Cerebellar nuclear complex (tissue), 1 donor: ENCODE measurements around the gene DCTPP1.
"Not testable (repeated sequence)": the region's sequence is repeated elsewhere in the genome, so short reads cannot be mapped to it uniquely, and the experiment has no call there.

Experiments
- DNase-seq, 2 experiments: peaks; one replicate each; lab custom pipeline; 2025; lab: John Stamatoyannopoulos, UW

Gene DCTPP1

DNA sequence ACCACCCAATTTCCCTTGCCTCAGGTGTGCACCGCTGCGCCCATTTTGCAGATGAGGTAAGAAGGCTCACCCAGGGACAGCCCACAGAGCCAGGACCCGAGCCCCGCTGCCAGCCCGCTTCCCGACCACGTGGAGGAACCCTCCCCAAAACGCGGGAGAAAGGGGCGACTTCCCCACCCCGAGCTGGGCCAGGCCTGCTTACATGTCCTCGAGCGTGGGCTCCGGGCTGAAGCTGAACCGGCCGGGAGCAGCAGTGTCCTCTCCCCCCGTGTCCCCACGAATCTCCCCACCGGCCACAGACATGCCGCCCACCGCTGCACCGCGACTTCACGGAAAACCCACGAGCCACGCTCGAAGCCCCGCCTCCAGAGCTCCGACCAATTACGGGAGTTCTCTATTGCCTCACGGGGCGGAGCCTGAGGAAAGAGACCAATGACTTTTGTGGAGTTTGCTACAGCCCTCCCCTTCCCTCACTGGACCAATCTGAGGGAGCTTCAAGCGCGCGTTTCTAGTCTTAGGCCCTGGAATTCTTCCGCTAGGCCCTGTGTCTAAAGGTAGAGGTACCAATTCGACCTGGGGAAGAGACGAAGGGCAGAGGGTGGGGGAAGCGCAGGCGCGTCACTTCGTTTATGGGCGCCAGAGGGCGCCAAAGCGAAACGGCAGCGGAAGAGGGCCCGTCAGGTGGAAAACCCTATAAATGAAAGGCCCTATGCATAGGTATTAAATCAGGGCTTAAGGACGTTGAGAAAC lies at the start of gene DCTPP1:
Gene DCTPP1 (minus strand): TSS at position 353 of the 750 bp plus-strand sequence. CDS start 50 bp downstream, at position 303.
- DNase-seq: peak; percentile 97

DNA sequence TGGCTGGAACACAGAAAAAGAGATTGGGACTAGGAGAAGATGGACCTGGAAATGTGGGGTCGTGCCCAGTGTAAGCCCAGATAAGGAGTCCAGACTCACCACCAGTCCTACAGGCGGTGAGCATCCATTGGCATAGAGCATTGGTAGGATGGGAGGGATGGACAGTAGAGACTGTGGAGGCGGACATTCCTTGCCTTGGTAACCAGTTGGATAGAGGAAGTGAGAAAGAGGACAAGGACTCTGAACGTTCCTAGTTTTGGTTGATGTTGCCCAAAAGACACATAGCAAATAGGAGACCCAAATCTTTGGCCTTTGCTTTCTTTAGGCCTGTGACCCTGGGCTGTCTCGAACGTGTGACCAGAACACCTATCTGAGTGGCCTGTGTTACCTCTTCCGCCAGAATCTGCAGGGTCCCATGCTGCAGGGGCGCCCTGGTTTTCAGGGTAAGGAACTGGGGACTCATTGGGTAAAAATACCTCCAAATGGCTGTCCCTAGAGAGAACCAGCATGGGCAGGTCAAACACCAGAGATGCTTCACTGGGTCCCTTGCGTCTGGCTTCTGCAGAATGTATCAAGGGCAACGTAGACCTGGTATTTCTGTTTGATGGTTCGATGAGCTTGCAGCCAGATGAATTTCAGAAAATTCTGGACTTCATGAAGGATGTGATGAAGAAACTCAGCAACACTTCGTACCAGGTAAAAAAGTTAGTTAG lies 49.1 kb upstream of the DCTPP1 start:
- DNase-seq: no peak

DNA sequence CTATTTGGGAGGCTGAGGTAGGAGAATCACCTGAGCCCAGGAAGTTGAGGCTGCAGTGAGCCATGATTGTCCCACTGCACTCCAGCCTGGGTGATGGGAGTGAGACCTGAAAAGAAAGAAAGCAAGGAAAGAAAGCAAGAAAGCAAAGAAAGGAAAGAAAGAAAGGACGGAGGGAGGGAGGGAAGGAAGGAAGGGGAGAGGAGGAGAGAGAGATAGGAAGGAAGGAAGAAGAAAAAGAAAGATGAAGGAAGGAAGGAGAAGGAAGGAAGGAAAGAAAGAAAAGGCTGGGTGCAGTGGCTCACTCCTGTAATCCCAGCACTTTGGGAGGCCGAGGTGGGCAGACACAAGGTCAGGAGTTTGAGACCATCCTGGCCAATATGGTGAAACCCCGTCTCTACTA lies 47.9 kb upstream of the DCTPP1 start:
- DNase-seq: not testable (repeated sequence)

DNA sequence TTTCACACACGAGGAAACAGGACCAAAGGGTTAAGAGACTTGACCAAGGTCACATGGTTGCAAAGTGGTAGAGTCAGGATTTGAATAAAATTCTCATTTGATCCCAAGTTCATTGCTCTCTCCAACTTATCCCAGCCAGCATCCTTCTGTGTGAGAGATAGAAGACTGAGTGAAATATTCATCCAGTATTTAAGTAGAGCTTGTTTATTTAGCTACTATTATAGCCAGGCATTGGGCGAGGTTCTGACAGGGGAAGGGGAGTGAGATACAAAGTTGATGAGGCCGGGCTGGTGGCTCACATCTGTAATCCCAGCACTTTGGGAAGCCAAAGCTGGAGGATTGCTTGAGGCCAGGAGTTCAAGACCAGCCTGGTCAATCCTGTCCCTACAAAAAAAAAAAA lies 47.2 kb upstream of the DCTPP1 start:
- DNase-seq: no peak

DNA sequence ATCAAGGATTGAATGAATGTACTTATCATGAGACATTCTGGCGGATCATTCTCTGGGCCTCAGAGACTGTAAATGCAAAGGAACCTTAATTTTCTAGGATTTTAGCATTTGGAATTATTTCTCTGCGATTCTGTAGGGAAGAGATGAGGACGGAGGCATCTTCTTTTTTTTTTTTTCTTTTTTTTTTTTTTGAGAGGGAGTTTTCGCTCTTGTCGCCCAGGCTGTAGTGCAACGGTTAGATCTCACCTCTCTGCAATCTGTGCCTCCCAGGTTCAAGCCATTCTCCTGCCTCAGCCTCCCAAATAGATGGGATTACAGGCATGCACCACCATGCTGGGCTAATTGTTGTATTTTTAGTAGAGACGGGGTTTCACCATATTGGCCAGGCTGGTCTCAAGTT lies 44.9 kb upstream of the DCTPP1 start:
- no peak for DNase-seq

DNA sequence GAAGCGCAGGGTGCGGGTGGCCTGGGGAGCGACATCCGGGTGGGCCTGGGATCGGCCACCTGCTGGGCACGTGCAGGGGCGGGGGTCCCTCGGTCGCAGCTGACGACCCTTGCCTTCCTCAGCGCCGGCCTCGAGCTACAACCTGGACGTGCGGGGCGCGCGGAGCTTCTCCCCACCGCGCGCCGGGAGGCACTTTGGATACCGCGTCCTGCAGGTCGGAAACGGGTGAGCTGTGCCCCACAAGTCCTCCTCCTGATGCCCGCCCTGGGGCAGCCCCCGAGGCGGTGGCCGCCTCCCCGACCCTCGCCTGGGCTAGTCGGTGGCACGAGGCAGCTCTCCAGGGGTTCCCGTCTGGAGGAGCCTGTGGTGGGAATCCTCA lies 44.2 kb upstream of the DCTPP1 start:
- DNase-seq: no peak

DNA sequence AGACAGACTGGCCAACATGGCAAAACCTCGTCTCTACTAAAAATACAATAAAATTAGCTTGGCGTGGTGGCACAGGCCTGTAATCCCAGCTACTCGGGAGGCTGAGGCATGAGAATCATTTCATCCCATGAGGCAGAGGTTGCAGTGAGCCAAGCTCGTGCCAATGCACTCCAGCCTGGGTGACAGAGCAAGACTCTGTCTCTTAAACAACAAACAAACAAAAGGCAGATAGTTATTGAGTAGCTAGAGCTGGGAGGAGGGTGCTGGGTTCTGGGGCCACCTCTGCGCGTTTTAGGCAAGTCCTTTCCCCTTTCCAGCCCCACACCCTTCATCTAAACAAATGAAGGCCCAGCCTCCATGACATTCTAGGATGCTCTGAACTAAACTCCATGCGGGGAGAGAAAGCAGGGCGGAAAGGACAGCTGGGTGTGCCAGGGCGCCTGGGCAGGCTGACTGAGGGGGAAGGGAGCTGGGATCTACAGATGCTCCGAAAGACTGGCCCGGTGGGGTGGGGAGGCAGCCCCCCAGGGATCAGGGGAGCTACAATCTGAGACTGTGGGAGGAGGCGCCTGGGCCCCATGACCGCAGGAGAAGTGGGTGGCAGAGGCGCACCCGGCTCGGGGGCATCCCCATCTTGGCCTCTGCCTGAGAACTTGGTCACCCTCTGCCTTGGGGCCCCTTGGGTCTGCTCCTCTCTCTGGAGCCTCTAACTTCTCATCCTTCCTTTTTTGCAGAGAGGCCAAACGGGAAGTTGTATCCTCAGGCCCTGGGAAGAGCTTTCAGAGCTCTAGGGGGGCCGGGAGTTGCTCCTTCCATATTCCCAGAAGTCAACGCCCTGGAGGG lies 43.6 kb upstream of the DCTPP1 start:
- no peak for DNase-seq

DNA sequence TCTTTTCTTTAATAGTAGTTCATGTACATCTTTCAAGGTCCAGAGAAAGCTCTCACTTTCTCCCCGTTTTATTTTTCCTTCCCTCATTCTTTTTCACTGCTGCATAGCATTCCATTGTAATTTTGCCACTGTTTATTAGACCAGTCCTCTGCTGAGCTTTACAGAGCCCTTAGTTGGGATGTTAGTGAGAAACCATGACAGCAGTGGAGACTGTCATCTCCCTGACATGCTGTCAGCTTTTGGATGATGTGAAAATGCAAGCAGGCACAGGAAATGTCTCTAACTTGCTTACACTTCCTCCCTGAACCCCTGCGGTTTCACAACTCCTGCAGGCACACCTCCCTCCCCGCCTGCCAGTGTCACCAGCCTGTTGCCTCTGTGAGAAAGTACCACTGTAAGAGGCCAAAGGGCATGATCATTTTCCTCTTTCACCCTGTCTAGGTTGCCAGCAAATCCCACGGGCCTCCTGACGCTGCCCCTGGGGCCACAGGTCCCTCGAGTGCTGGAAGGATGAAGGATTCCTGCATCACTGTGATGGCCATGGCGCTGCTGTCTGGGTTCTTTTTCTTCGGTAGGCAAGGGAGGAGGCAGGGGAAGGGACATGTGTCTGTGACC lies 42.6 kb upstream of the DCTPP1 start, which contains the start of gene ITGAL:
Gene ITGAL (plus strand): TSS at position 415 of the 615 bp plus-strand sequence. CDS start 96 bp downstream, at position 511.
- DNase-seq: no peak

DNA sequence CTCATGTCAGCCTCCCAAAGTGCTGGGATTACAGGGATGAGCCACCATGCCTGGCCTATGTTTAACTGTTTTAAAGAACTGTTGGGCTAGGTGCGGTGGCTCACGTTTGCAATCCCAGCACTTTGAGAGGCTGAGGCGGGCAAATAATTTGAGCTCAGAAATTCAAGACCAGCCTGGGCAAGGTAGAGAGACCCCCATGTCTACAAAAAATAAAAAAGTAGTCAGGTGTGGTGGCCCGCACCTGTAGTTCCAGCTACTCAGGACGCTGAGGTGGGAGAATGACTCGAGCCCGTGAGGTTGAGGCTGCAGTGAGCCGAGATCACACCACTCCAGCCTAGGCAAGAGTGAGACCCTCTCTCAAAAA lies 40.8 kb upstream of the DCTPP1 start:
- no peak for DNase-seq

DNA sequence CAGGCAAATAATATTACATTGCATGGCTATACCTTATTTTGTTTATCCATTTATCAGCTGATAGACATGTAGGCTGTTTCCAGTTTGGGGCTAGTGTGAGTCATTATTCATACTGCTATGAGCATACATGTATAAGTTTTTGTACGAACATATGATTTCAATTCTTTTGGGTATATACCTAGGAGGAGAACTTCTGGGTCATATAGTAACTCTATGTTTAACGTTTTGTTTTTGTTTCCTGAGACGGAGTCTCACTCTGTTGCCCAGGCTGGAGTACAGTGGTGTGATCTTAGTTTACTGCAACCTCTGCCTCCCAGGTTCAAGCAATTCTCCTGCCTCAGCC lies 40.3 kb upstream of the DCTPP1 start:
- DNase-seq: no peak

DNA sequence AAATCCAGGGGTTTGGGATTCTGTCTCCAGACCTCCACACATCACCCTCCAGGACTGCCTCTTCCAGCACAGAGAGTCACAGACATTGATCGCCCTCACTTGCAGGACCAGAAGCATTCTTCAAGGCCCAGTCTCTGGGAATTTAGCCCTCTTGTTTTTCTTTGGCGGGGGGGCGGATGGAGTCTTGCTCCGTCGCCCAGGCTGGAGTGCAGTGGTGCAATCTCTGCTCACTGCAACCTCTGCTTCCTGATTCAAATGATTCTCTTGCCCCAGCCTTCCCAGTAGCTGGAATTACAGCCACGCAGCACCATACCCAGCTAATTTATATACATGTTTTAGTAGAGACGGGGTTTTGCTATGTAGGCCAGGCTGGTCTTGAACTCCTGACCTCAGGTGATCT lies 34.2 kb upstream of the DCTPP1 start:
- no peak for DNase-seq

DNA sequence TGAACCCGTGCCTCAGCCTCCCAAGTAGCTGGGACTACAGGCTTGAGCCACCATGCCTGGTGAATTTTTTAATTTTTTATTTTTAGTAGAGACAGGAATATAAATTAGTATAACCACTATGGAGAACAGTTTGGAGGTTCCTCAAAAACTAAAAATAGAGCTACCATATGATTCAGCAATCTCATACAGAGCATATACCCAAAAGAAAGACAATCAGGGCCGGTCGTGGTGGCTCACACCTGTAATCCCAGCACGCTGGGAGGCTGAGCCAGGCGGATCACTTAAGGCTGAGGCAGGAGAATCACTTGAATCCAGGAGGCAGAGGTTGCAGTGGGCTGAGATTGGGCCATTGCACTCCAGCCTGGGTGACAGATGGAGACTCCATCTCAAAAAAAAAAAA lies 31.6 kb upstream of the DCTPP1 start:
- not testable (repeated sequence) for DNase-seq

DNA sequence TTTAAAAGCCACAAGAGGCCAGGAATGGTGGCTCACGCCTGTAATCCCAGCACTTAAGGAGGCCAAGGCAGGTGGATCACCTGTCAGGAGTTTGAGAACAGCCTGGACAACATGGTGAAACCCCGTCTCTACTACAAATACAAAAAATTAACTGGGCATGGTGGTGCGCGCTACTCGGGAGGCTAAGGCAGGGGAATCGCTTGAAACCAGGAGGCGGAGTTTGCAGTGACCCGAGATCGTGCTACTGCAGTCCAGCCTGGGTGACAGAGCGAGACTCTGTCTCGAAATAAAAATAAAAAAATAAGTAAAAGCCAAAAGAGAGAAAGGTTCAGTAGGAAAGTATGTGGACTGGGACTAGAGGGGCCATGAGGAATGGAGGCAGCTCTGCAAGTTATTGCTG lies 29.6 kb upstream of the DCTPP1 start:
- DNase-seq: no peak

DNA sequence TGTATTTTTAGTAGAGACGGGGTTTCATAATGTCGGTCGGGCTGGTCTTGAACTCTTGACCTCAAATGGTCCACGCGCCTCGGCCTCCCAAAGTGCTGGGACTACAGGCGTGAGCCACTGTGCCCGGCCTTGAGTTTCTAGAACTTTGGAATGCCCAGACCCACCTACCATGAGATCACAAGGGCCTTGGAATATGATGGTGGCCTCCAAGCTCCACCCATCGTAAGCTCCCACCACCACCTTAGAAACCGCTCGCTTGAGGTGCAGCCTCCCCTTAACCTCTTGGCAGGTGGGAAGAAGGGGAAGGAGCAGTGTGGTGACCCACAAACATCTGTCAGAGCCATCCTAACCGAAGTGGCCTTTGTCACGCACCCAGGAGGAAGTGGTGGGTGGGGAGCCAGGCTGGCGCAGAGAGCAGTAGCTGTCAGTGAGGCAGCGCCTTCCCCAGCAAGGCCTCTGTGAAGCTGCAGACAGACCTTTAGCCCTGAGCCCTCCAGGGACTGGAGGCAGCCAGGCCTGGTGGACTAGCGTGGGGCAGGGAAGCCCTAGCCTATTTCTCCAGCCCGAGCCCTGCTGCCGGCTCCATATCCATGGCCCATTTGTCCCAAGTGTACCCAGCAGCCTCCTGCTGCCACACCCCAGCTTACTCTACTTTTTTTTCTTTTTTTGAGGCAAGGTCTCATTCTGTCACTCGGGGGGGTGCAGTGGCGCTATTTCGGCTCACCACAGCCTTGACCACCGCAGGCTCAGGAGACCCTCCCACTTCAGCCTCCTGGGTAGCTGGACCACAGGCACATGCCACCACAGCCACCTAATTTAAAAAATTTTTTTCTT lies 28.9 kb upstream of the DCTPP1 start:
- DNase-seq: no peak

DNA sequence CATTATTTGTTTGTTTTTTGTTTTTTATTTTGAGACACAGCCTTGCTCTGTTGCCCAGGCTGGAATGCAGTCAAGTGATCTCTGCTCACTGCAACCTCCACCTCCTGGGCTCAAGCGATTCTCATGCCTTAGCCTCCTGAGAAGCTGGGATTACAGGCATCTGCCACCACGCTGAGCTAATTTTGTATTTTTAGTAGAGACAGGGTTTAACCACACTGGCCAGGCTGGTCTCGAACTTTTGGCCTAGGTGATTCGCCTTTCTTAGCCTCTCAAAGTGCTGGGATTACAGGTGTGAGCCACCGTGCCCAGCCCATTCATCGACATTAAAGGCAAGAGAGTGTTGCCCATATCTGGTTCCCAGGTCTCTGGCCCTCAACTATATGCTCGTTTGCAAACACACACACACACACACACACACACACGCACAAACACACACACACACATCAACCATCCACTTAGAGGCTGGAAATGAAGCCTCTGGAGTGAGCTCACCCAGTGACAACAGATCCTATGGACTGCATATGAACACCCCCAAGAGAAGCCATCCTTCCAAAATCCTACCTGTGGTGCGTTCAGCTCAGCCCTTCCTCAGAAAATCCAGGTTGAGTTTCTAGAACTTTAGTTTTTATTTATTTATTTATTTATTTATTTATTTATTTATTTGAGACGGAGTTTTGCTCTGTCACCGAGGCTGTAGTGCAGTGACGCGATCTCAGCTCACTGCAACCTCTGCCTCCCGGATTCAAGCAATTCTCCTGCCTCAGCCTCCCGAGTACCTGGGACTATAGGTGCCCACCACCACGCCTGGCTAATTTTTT lies 28.1 kb upstream of the DCTPP1 start:
- DNase-seq: no peak

DNA sequence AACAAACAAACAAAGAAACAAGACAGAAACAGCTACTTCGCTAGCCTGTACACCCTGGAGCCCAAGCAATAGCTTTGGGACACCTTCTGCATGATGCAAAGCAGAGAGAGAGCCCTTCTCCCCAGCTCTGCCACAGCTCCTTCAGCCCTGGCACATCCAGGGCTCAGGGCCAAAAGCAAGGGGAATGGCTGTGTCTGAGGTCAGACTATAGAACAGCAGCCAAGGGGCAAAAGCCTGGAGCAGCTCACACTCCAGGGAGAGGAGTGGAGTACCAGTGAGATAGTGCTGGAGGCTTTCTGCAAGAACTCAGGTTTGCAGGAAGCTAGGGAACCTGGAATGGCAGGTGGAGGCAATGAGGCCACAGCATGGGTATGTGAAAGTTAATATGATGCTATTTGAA lies 27.4 kb upstream of the DCTPP1 start:
- no peak for DNase-seq

DNA sequence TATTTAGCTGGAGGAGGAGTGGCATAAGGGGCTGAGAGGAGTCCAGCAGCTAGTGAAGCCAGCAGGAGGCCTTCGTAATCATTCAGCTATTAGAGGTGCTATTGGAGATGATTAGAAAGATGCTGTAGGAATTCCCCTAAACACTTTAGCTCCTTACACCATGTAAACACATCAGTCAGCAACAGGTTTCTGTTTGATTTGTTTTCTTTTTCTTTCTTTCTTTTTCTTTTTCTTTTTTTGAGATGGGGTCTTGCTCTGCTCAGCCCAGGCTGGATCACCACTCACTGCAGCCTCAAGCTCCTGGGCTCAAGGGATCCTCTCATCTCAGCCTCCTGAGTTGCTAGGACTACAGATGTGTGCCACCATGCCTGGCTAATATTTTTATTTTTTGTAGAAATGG lies 26.5 kb upstream of the DCTPP1 start:
- no peak for DNase-seq

DNA sequence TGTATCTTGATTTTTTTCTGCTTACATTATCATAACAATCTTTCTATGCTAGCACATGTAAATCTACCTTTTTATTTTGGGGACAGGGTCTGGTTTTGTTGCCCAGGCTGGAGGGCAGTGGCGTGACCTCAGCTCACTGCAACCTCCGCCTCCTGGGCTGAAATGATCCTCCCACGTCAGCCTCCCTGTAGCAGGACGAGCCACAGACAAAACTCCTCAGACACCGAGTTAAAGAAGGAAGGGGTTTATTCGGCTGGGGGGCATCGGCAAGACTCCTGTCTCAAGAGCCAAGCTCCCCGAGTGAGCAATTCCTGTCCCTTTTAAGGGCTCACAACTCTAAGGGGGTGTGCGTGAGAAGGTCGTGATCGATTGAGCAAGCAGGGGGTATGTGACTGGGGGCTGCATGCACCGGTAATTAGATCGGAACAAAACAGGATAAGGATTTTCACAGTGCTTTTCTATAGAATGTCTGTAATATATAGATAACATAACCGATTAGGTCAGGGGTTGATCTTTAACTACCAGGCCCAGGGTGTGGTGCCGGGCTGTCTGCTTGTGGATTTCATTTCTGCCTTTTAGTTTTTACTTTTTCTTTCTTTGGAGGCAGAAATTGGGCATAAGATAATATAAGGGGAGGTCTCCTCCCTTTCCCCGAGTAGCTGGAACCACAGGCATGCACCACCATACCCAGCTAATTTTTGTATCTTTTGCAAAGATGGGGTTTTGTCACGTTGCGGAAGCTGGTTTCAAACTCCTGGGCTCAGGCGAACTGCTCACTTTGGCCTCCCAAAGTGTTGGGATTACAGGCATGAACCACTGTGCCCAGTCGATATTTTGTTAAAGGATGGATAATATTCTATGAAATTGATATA lies 23.1 kb upstream of the DCTPP1 start:
- not testable (repeated sequence) for DNase-seq

DNA sequence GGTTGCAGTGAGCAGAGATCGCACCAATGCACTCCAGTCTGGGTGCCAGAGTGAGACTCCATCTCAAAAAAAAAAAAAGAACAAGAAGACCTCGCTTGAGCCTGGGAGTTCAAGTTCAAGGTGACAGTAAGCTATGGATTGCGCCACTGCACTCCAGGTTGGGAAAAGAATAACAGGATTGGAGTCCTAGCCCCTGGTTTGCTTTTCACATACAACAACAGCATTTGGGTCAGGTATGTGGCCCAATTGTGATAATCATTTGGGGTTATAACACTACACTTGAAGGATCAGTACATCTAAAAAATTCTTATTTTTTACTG lies 19.2 kb upstream of the DCTPP1 start:
- no peak for DNase-seq
